ENCODE measurements around the gene CD99. TPM values are rescaled to one million over a fixed set of nuclear protein-coding genes. Genes with fewer than 3 reads are reported as not detected.

The CD99 gene
- total RNA-seq, 1 donor from 2014 or later, result 371 TPM

- DNase-seq, result no peak
- Mint-ChIP-seq H3K4me1 (peaks cover 94% of the 10 kb centered on the region), H3K27me3 (no peaks in the 10 kb centered on the region), H3K4me3 (peak overlapping the region; percentile 95), H3K27ac (peak overlapping the region; percentile 98), H3K36me3 (ENCODE audit: low read depth) (peaks cover 90% of the 10 kb centered on the region), H3K9me3 (peaks cover 11% of the 10 kb centered on the region)
- intact Hi-C loops (cut with micrococcal nuclease), result loop anchor here (2.0 to 10.0 kb wide), 4 partner anchors 51 to 1246 kb away; partner anchors contain the start of gene ASMTL
Measured at GRCh38 chrX:2697741-2698299, 6.7 kb downstream of the CD99 start.

DNA sequence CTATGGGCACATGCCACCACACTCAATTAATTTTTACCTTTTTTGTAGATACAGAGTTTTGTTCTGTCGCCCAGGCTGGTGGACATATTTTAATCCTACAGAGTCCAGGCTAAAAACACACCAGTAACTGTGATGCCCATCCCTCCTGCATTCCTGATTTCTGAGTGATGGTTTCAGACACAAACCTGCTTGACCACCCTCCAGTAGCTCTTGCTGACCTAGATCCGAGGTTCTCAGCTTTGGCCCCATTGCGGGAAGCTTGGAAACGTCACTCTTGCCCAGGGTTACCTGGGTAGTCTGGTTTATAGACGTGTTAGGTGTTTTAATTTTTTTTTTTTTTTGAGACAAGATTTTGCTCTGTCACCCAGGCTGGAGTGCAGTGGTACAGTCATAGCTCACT lies 7.5 kb downstream of the CD99 start:
- Mint-ChIP-seq H3K4me3 (peak overlapping the region; percentile 95), H3K9me3 (peaks cover 11% of the 10 kb centered on the region), H3K27me3 (no peaks in the 10 kb centered on the region), H3K36me3 (ENCODE audit: low read depth) (peaks cover 90% of the 10 kb centered on the region), H3K4me1 (peaks cover 95% of the 10 kb centered on the region), H3K27ac (peak overlapping the region; percentile 98)
- intact Hi-C loops (cut with micrococcal nuclease), result loop anchor here (5.0 to 10.0 kb wide), 2 partner anchors 266 to 1246 kb away; partner anchors contain the start of gene ASMTL
- no peak for DNase-seq

- Mint-ChIP-seq H3K36me3 (ENCODE audit: low read depth) (peaks cover 88% of the 10 kb centered on the region), H3K27me3 (no peaks in the 10 kb centered on the region), H3K4me1 (peaks cover 95% of the 10 kb centered on the region), H3K9me3 (peaks cover 11% of the 10 kb centered on the region), H3K27ac (peak overlapping the region; percentile 34), H3K4me3 (peak overlapping the region; percentile 72)
- intact Hi-C loops (cut with micrococcal nuclease), result loop anchor here (5.0 to 10.0 kb wide), 2 partner anchors 265 to 1248 kb away; partner anchors contain the start of gene ASMTL
- no peak for DNase-seq
Measured at GRCh38 chrX:2699959-2700358, 8.9 kb downstream of the CD99 start.

- peaks cover 96% of the 10 kb centered on the region for H3K4me1 Mint-ChIP-seq
- H3K4me3 Mint-ChIP-seq, result peak overlapping the region; percentile 72
- peaks cover 90% of the 10 kb centered on the region for H3K36me3 Mint-ChIP-seq (ENCODE audit: low read depth)
- H3K27ac Mint-ChIP-seq, result peak overlapping the region; percentile 84
- H3K9me3 Mint-ChIP-seq, result peaks cover 11% of the 10 kb centered on the region
- intact Hi-C loops (cut with micrococcal nuclease), result no loop called here
- H3K27me3 Mint-ChIP-seq, result no peaks in the 10 kb centered on the region
- no peak for DNase-seq
Measured at GRCh38 chrX:2700405-2701320, 9.6 kb downstream of the CD99 start.

- H3K4me1 Mint-ChIP-seq, result peaks cover 91% of the 10 kb centered on the region
- peak overlapping the region; percentile 84 for H3K27ac Mint-ChIP-seq
- H3K4me3 Mint-ChIP-seq, result peak overlapping the region; percentile 72
- no peaks in the 10 kb centered on the region for H3K27me3 Mint-ChIP-seq
- H3K36me3 Mint-ChIP-seq (ENCODE audit: low read depth), result peaks cover 84% of the 10 kb centered on the region
- intact Hi-C loops (cut with micrococcal nuclease), result no loop called here
- DNase-seq, result no peak
- peaks cover 11% of the 10 kb centered on the region for H3K9me3 Mint-ChIP-seq
Measured at GRCh38 chrX:2701600-2701999, 10.5 kb downstream of the CD99 start.

GRCh38 chrX:2703991-2704369 lies 12.9 kb downstream of the CD99 start:
- H3K9me3 Mint-ChIP-seq, result peaks cover 11% of the 10 kb centered on the region
- DNase-seq, result no peak
- peaks cover 81% of the 10 kb centered on the region for H3K36me3 Mint-ChIP-seq (ENCODE audit: low read depth)
- H3K27me3 Mint-ChIP-seq, result no peaks in the 10 kb centered on the region
- peak overlapping the region; percentile 84 for H3K27ac Mint-ChIP-seq
- H3K4me1 Mint-ChIP-seq, result peaks cover 90% of the 10 kb centered on the region
- peak overlapping the region; percentile 72 for H3K4me3 Mint-ChIP-seq
- intact Hi-C loops (cut with micrococcal nuclease), result no loop called here

DNA sequence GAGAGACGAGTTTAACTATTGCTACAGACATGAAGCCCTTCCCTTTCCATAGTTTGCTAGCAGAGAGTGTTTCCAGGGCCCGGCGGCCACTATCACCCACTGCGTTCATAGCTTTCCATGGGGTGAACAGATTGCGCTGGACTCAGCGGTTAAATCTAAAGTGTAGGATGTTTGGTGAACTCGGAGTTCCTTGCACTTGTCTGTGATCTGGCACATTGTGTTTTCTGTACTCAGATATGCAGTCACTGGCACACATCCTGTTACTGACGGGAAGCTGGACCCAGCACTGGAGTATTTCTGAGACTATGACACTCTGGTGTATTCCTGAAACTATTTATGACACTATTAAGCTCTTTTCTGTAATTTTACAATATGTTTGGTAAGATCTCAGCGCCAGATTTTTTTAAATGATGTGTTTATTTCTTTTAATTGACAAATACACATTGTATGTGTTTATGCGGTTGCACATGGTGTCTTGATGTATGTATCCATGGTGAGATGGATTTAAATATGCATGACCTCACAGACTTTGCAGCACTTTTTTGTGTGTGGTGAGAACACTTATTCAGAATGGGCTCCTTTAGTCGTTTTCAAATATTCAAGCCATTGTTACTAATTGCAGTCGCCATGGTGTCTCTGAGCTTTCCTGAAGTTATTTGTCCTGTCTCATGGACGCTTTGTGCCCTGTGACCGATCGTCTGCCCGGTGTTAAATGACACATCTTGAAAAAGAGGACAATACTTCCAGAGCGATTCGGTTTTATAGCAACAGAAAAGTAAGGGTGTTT lies 14.1 kb downstream of the CD99 start:
- H3K27ac Mint-ChIP-seq, result peak overlapping the region; percentile 85
- H3K36me3 Mint-ChIP-seq (ENCODE audit: low read depth), result peaks cover 73% of the 10 kb centered on the region
- H3K9me3 Mint-ChIP-seq, result peaks cover 10% of the 10 kb centered on the region
- H3K4me1 Mint-ChIP-seq, result peaks cover 93% of the 10 kb centered on the region
- H3K27me3 Mint-ChIP-seq, result no peaks in the 10 kb centered on the region
- no peak for DNase-seq
- intact Hi-C loops (cut with micrococcal nuclease), result loop anchor here (5.0 kb wide), 1 partner anchor 1007 kb away; the partner anchor contains the start of gene PRKX
- H3K4me3 Mint-ChIP-seq, result peak overlapping the region; percentile 18

GRCh38 chrX:2707334-2707760 lies 16.3 kb downstream of the CD99 start:
- H3K9me3 Mint-ChIP-seq, result no peaks in the 10 kb centered on the region
- H3K27me3 Mint-ChIP-seq, result no peaks in the 10 kb centered on the region
- H3K36me3 Mint-ChIP-seq (ENCODE audit: low read depth), result peaks cover 58% of the 10 kb centered on the region
- intact Hi-C loops (cut with micrococcal nuclease), result loop anchor here (1.0 to 5.0 kb wide), 2 partner anchors 10 to 1005 kb away; partner anchors contain the start of gene PRKX
- H3K4me3 Mint-ChIP-seq, result peak overlapping the region; percentile 66
- H3K4me1 Mint-ChIP-seq, result peaks cover 84% of the 10 kb centered on the region
- DNase-seq, result peak; percentile 87
- H3K27ac Mint-ChIP-seq, result peak overlapping the region; percentile 98

DNA sequence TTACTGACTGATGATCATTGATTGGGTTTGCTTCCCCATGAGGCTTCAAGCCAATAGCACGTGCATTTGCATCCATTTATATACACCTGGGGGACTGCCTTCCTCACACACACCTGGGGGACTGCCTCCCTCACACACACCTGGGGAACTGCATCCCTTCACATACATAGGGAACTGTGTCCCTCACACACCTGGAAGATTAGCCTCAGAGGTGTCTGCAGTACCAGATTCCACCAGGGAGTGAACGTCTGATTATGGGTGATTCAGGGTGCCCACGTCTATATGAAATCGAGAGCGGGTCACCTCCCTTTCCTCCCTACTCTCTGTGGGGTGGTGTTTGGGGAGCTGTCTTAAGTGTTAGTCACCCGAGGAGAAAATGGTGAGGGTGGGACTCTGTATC lies 16.9 kb downstream of the CD99 start:
- peaks cover 52% of the 10 kb centered on the region for H3K36me3 Mint-ChIP-seq (ENCODE audit: low read depth)
- DNase-seq, result no peak
- intact Hi-C loops (cut with micrococcal nuclease), result loop anchor here (5.0 kb wide), 1 partner anchor 1004 kb away; the partner anchor contains the start of gene PRKX
- H3K27me3 Mint-ChIP-seq, result no peaks in the 10 kb centered on the region
- peak overlapping the region; percentile 66 for H3K4me3 Mint-ChIP-seq
- H3K27ac Mint-ChIP-seq, result peak overlapping the region; percentile 98
- no peaks in the 10 kb centered on the region for H3K9me3 Mint-ChIP-seq
- H3K4me1 Mint-ChIP-seq, result peaks cover 77% of the 10 kb centered on the region

- Mint-ChIP-seq H3K27ac (peak overlapping the region; percentile 98), H3K36me3 (ENCODE audit: low read depth) (peaks cover 47% of the 10 kb centered on the region), H3K9me3 (no peaks in the 10 kb centered on the region), H3K4me3 (peak overlapping the region; percentile 66), H3K4me1 (peaks cover 71% of the 10 kb centered on the region), H3K27me3 (no peaks in the 10 kb centered on the region)
- intact Hi-C loops (cut with micrococcal nuclease), result loop anchor here (5.0 kb wide), 1 partner anchor 1004 kb away; the partner anchor contains the start of gene PRKX
- DNase-seq, result no peak
Measured at GRCh38 chrX:2708592-2709188, 17.6 kb downstream of the CD99 start.

- intact Hi-C loops (cut with micrococcal nuclease), result loop anchor here (5.0 kb wide), 1 partner anchor 1003 kb away; the partner anchor contains the start of gene PRKX
- peaks cover 66% of the 10 kb centered on the region for H3K4me1 Mint-ChIP-seq
- peak; percentile 64 for DNase-seq
- H3K27ac Mint-ChIP-seq, result peak overlapping the region; percentile 98
- peaks cover 45% of the 10 kb centered on the region for H3K36me3 Mint-ChIP-seq (ENCODE audit: low read depth)
- H3K4me3 Mint-ChIP-seq, result peak overlapping the region; percentile 66
- H3K27me3 Mint-ChIP-seq, result no peaks in the 10 kb centered on the region
- H3K9me3 Mint-ChIP-seq, result no peaks in the 10 kb centered on the region
Measured at GRCh38 chrX:2709556-2709955, 18.5 kb downstream of the CD99 start.

GRCh38 chrX:2710041-2710840 lies 19.1 kb downstream of the CD99 start:
- H3K9me3 Mint-ChIP-seq, result no peaks in the 10 kb centered on the region
- peak; percentile 84 for DNase-seq
- H3K4me1 Mint-ChIP-seq, result peaks cover 66% of the 10 kb centered on the region
- H3K4me3 Mint-ChIP-seq, result peak overlapping the region; percentile 66
- H3K36me3 Mint-ChIP-seq (ENCODE audit: low read depth), result peaks cover 45% of the 10 kb centered on the region
- intact Hi-C loops (cut with micrococcal nuclease), result loop anchor here (1.0 to 5.0 kb wide), 6 partner anchors 14 to 1243 kb away; partner anchors contain the start of genes CD99 and P2RY8
- H3K27me3 Mint-ChIP-seq, result no peaks in the 10 kb centered on the region
- H3K27ac Mint-ChIP-seq, result peak overlapping the region; percentile 98

Measured in activated CD4-positive, alpha-beta T cell treated with anti-CD3 and anti-CD28 coated beads, Interleukin-2, amount 10 ng/mL, durations not matched to agents 24 days and 14 days (primary cell).